ENCODE data around the gene SUPT4H1. TPM values are rescaled to one million over a fixed set of nuclear protein-coding genes. Genes with fewer than 3 reads are reported as not detected.

Gene SUPT4H1
- total RNA-seq (2021) (72.2 and 74.8 TPM in 2 replicates), Bru-seq, nascent RNA (percentile 81 among the genes with signal in this experiment), BruChase-seq, experiment 1, labeled RNA remaining after a 2-hour chase (percentile 88 among the genes with signal in this experiment), BruChase-seq, experiment 2, labeled RNA remaining after a 6-hour chase (percentile 95 among the genes with signal in this experiment)
- long read RNA-seq, transcript SUPT4H1-201 (5 exons, 1,489 nt) = major isoform, 6 of 10 reads
- long read RNA-seq, partial matches to known transcripts = 0 of 10 reads
- long read RNA-seq, other reads (novel, unspliced or antisense) = 1 of 10 reads

DNA sequence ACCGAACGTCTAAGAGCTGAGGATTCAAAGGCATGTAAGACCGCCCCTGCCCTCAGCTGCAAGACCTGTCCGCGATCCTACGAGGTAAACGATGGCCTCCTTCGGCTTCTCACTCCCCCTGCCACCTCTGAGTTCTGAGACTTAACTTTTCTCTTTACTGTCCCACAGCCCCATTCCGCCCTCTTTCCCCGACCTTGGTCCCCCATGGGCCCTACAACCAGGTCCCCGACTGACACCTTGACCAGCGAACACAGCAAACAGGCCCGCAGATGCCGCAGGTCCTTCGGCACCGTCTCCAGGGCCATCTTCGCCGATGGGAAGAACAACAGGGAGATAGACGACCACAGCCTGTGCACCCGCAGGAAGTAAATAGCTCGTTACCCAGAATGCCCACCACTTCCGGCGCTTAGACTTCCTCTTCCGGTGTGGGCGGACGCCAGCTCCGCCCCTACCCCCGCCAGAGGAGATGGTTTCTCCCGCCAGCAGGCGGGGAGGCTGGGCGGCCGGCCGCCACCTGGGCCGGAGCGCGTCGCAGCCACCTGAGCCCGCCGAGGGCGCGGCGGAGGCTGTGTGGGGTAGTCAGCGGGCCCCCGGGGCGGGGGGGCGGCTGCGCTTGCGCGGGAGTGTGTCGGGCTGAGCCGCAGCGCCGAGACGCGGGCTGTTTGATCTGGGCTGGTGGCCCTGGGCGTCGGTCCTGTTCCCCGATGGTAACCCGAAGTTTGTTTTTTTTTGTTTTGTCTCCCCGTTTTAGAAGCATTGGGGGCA, at the start of gene SUPT4H1:
Gene SUPT4H1, minus strand, starts transcription at position 371 of the 765 bp plus-strand sequence. Its CDS starts 66 bp downstream, at position 305.
- no TSS peak for BruUV-seq (replicated peaks)
- H3K79me2 ChIP-seq (ENCODE audit: low read depth) = peaks cover 14% of the 10 kb centered on the region
- peak within 1 kb of the TSS; percentile 96 for H2AFZ ChIP-seq
- H3K9me3 ChIP-seq (ENCODE audit: insufficient read depth, low read depth) = no peaks in the 10 kb centered on the region
- intact Hi-C loops (cut with micrococcal nuclease; ENCODE audit: unreplicated experiment) = loop anchor here (1.0 to 2.0 kb wide), 4 partner anchors 25 to 165 kb away; partner anchors contain the start of gene RNF43
- POLR2A ChIA-PET (ENCODE audit: unreplicated experiment) = interaction anchor here (0.6 to 1.3 kb wide), 9 partner anchors 32 to 1355 kb away, joined by 3 to 28 read pairs (median 4); partner anchors contain the start of genes PTRH2, RNF43 and VMP1
- DNase-seq = peak; percentile 83 to 92
- CTCF ChIA-PET = interaction anchor here (0.6 to 2.5 kb wide), 2 partner anchors 65 to 93 kb away, joined by 8 to 20 read pairs; partner anchors contain the start of gene RNF43
- 0 out of 2 replicates have a peak, but pooled peaks cover 4% of the 10 kb centered on the region for H3K27me3 ChIP-seq (ENCODE audit: insufficient read depth, low read depth)
- TF ChIP-seq EZH2 (IDR thresholded peaks at IDR 0.05; ENCODE audit: low read depth) (no peak), CTCF (conservative IDR thresholded peaks at IDR 0.05) (no peak)
- peaks cover 9% of the 10 kb centered on the region for H3F3A ChIP-seq (ENCODE audit: insufficient read depth, low read depth)
- no peaks in the 10 kb centered on the region for H3K9me2 ChIP-seq (ENCODE audit: insufficient read depth)
- H3K4me3 ChIP-seq = peak within 1 kb of the TSS; percentile 99
- peaks cover 18% of the 10 kb centered on the region; the same call in 1 of the 2 replicates for H3K36me3 ChIP-seq (ENCODE audit: low read depth)
- peak within 1 kb of the TSS; percentile 91 for H3K4me2 ChIP-seq
- peaks cover 3% of the 10 kb centered on the region; the same call in 1 of the 2 replicates for H4K20me1 ChIP-seq (ENCODE audit: insufficient read depth)
- H3K27ac ChIP-seq = peak within 1 kb of the TSS; percentile 64
- H3K4me1 ChIP-seq (replicated peaks; ENCODE audit: insufficient read depth) = peaks cover 16% of the 10 kb centered on the region

DNA sequence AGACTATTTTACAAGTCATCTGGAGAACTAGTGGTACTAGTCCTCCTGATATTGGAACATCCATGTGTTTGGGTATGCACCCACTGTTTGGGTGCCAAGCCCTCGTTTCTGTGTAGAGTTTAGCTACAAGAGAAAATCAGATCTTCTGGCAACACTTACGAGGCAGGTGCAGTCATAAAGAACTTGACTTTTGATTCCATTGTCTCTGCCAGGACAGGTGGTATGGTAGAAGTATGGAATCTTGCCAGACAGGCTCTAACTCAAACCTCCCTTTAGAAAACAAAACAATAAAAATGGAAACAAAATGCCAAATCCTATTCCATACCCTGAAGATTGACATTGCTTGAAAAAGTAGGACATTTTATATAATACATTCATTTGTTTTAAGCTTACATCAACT, 49.3 kb upstream of the SUPT4H1 start:
- no TSS peak for BruUV-seq (replicated peaks)
- Histone ChIP-seq H3K36me3 (ENCODE audit: low read depth) (no peaks in the 10 kb centered on the region), H3K27ac (no peak overlapping the region), H4K20me1 (ENCODE audit: insufficient read depth) (no peaks in the 10 kb centered on the region), H3K4me2 (peak overlapping the region; percentile 11; the same call in 1 of the 2 replicates), H3F3A (ENCODE audit: insufficient read depth, low read depth) (peaks cover 14% of the 10 kb centered on the region; the same call in 1 of the 2 replicates), H3K79me2 (ENCODE audit: low read depth) (no peaks in the 10 kb centered on the region), H3K9me2 (ENCODE audit: insufficient read depth) (no peaks in the 10 kb centered on the region), H2AFZ (no peak overlapping the region), H3K27me3 (ENCODE audit: insufficient read depth, low read depth) (0 out of 2 replicates have a peak, but pooled peaks cover 7% of the 10 kb centered on the region), H3K4me3 (no peak overlapping the region), H3K9me3 (ENCODE audit: insufficient read depth, low read depth) (no peaks in the 10 kb centered on the region; the same call in 1 of the 2 replicates), H3K4me1 (replicated peaks; ENCODE audit: insufficient read depth) (peaks cover 23% of the 10 kb centered on the region)
- no peak for DNase-seq
- ChIA-PET CTCF (no interaction called here), POLR2A (ENCODE audit: unreplicated experiment) (no interaction called here)
- no peak for TF ChIP-seq EZH2 (IDR thresholded peaks at IDR 0.05; ENCODE audit: low read depth)
- TF ChIP-seq CTCF (conservative IDR thresholded peaks at IDR 0.05) = no peak
- intact Hi-C loops (cut with micrococcal nuclease; ENCODE audit: unreplicated experiment) = no loop called here

DNA sequence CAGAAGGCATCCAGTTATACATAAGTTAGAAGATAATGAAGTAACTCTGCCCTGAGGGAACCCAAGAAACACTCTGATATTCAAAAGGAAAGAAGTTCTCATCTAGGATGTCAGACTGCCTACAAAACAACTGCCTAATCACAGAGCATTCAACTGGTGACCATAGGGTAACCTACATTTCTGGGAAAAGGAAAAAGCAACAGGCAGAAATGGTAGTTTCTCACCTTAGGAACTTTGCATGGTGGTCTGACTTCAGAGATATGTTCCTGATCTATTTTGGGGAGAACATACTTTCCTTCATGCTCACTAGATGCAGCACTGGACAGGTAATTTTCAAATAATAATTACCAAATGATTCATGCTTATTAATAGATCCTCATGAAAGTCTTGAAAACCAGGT, 48.8 kb upstream of the SUPT4H1 start:
- ChIA-PET CTCF (interaction anchor here (0.6 to 0.9 kb wide), 2 partner anchors 83 to 859 kb away, joined by 3 to 4 read pairs; no protein-coding TSS in a partner anchor), POLR2A (ENCODE audit: unreplicated experiment) (no interaction called here)
- H2AFZ ChIP-seq = no peak overlapping the region
- no peaks in the 10 kb centered on the region for H3K9me2 ChIP-seq (ENCODE audit: insufficient read depth)
- H3K4me2 ChIP-seq = 0 out of 2 replicates have a peak overlapping the region, but pooled peaks have one; percentile 11
- no peak for TF ChIP-seq CTCF (conservative IDR thresholded peaks at IDR 0.05)
- TF ChIP-seq EZH2 (IDR thresholded peaks at IDR 0.05; ENCODE audit: low read depth) = no peak
- H3F3A ChIP-seq (ENCODE audit: insufficient read depth, low read depth) = peaks cover 14% of the 10 kb centered on the region; the same call in 1 of the 2 replicates
- no peaks in the 10 kb centered on the region for H4K20me1 ChIP-seq (ENCODE audit: insufficient read depth)
- H3K79me2 ChIP-seq (ENCODE audit: low read depth) = no peaks in the 10 kb centered on the region
- H3K4me3 ChIP-seq = no peak overlapping the region
- no peak for DNase-seq
- BruUV-seq (replicated peaks) = no TSS peak
- intact Hi-C loops (cut with micrococcal nuclease; ENCODE audit: unreplicated experiment) = no loop called here
- no peaks in the 10 kb centered on the region for H3K36me3 ChIP-seq (ENCODE audit: low read depth)
- 0 out of 2 replicates have a peak, but pooled peaks cover 12% of the 10 kb centered on the region for H3K27me3 ChIP-seq (ENCODE audit: insufficient read depth, low read depth)
- no peaks in the 10 kb centered on the region; the same call in 1 of the 2 replicates for H3K9me3 ChIP-seq (ENCODE audit: insufficient read depth, low read depth)
- no peak overlapping the region for H3K27ac ChIP-seq
- H3K4me1 ChIP-seq (replicated peaks; ENCODE audit: insufficient read depth) = peaks cover 23% of the 10 kb centered on the region
